ENCODE results near the gene KDM4B. TPM values are rescaled to one million over a fixed set of nuclear protein-coding genes. Genes with fewer than 3 reads are reported as not detected.
A peak's percentile ranks its signal among the peaks of the same experiment; 100 is the strongest.

The KDM4B gene
- total and polyA plus RNA-seq, 5 donors, result 18.8 to 37.5 (median 26.6) TPM

GRCh38 chr19:5125376-5125775 lies 156.5 kb downstream of the KDM4B start:
- no peak overlapping the region for H3K4me3 ChIP-seq (ENCODE audit: low read length)
- 75% methylated on average over 17 of the region's 17 CpGs for WGBS
- DNase-seq (no peak), ATAC-seq (no peak)
- H3K27ac ChIP-seq (ENCODE audit: low read length), result no peak overlapping the region
- intact Hi-C loops (cut with DNase I), result no loop called here
- no peaks in the 10 kb centered on the region for H3K27me3 ChIP-seq (ENCODE audit: control insufficient read depth, insufficient read depth)
- peaks cover 18% of the 10 kb centered on the region for H3K4me1 ChIP-seq (ENCODE audit: control insufficient read depth, insufficient read depth, low read length)
- no peaks in the 10 kb centered on the region for H3K9me3 ChIP-seq (ENCODE audit: control insufficient read depth, low read length)

DNA sequence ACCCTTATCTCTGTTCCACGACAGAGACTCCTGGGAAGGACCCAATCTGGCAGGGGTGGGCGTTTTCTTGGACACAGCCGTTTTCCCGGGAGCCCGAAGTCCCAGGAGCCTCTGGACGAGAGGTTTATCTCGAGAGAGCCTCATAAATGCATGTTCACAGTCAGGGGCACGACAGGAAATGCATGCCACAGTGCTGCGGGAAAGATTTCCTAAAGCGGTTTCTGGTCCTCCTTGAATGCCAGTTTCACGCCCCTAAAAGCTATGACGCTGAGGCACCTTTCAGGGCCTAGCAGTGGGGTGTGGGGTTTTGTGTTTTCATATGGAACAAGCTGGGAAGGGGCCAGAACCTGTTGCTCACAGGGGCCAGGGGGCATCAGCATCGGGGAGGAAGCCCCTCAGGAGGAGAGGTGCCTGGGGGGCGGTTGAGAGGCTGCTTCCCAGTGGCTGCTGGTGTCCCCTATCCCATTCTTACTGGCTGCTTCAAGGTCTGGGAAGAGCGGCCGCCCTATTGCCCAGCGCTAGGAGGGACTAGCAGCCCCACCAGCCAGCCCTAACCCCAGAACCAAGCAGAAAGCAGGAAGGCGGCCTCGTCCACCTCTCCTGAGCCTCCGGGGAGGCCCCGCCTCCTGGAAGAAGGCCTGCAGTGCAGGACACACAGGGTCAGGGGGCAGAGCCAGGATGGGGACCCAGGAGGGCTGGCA lies 157.0 kb downstream of the KDM4B start:
- DNase-seq (no peak), ATAC-seq (no peak)
- H3K27ac ChIP-seq (ENCODE audit: low read length), result no peak overlapping the region
- no peak overlapping the region for H3K4me3 ChIP-seq (ENCODE audit: low read length)
- no peaks in the 10 kb centered on the region for H3K9me3 ChIP-seq (ENCODE audit: control insufficient read depth, low read length)
- intact Hi-C loops (cut with DNase I), result no loop called here
- peaks cover 18% of the 10 kb centered on the region for H3K4me1 ChIP-seq (ENCODE audit: control insufficient read depth, insufficient read depth, low read length)
- H3K27me3 ChIP-seq (ENCODE audit: control insufficient read depth, insufficient read depth), result no peaks in the 10 kb centered on the region
- WGBS, result 48% methylated on average over 21 of the region's 21 CpGs

- WGBS, result 85% methylated on average over 26 of the region's 26 CpGs
- no peaks in the 10 kb centered on the region for H3K9me3 ChIP-seq (ENCODE audit: control insufficient read depth, low read length)
- no peaks in the 10 kb centered on the region for H3K27me3 ChIP-seq (ENCODE audit: control insufficient read depth, insufficient read depth)
- no peak for ATAC-seq
- no peak overlapping the region for H3K27ac ChIP-seq (ENCODE audit: low read length)
- H3K4me3 ChIP-seq (ENCODE audit: low read length), result no peak overlapping the region
- peaks cover 18% of the 10 kb centered on the region for H3K4me1 ChIP-seq (ENCODE audit: control insufficient read depth, insufficient read depth, low read length)
- intact Hi-C loops (cut with DNase I), result no loop called here
- DNase-seq, result no peak
Measured at GRCh38 chr19:5126498-5127223, 157.7 kb downstream of the KDM4B start.

DNA sequence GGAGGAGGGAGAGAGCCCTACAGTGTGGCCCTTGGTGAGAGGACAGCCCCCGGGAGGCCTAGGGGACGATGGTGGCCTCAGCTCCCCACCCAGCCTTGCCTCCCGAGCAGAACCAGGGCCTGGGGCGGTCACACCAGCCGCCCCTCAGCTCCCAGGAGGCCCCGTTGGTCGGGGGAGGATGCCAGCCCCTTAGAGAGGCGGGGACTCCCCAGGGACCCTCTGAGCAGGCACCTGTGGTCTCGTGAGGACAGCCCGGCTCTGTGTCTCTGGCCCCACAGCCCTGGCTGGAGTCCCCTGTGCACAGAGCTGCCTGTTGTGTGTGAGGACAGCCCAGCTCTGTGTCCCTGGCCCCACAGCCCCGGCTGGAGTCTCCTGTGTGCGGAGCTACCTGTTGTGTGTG lies 158.8 kb downstream of the KDM4B start:
- no peak for DNase-seq
- Histone ChIP-seq H3K27ac (ENCODE audit: low read length) (no peak overlapping the region), H3K4me3 (ENCODE audit: low read length) (no peak overlapping the region), H3K27me3 (ENCODE audit: control insufficient read depth, insufficient read depth) (no peaks in the 10 kb centered on the region), H3K9me3 (ENCODE audit: control insufficient read depth, low read length) (no peaks in the 10 kb centered on the region), H3K4me1 (ENCODE audit: control insufficient read depth, insufficient read depth, low read length) (peaks cover 18% of the 10 kb centered on the region)
- ATAC-seq, result peak in 1 of 2 donors; percentile 0
- WGBS, result 59% methylated on average over 12 of the region's 12 CpGs
- intact Hi-C loops (cut with DNase I), result no loop called here

GRCh38 chr19:5128251-5128935 lies 159.5 kb downstream of the KDM4B start:
- Histone ChIP-seq H3K4me1 (ENCODE audit: control insufficient read depth, insufficient read depth, low read length) (peaks cover 18% of the 10 kb centered on the region), H3K27ac (ENCODE audit: low read length) (peak overlapping the region; percentile 63), H3K9me3 (ENCODE audit: control insufficient read depth, low read length) (no peaks in the 10 kb centered on the region), H3K27me3 (ENCODE audit: control insufficient read depth, insufficient read depth) (no peaks in the 10 kb centered on the region), H3K4me3 (ENCODE audit: low read length) (no peak overlapping the region)
- intact Hi-C loops (cut with DNase I), result no loop called here
- 15% methylated on average over 25 of the region's 25 CpGs for WGBS
- peak; percentile 86 to 95 (median 94) for DNase-seq
- ATAC-seq, result peak; percentile 90 to 93

DNA sequence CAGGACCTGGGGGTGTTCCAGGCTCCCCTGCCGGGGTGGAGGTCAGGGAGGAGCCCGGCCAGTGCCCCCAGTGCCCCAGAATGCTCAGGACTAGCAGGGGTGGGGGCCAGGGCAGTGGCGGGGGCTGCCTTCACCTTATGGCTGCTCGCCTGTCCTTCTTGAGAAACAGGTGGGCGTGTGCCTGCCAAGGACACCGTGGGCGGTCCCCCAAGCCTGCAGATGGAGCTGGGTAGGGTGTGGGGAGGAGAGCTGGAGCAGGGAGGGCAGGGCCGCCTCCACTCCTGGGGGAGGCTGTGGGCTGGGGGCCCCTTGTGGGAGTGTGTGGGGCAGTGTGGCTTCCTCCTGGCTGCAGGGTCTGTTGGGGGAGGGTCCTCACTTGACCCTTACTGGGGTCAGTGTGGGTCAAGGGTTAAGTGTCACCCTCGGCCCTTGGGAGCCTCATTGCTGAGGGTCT lies 160.1 kb downstream of the KDM4B start:
- intact Hi-C loops (cut with DNase I), result no loop called here
- Histone ChIP-seq H3K4me1 (ENCODE audit: control insufficient read depth, insufficient read depth, low read length) (peaks cover 18% of the 10 kb centered on the region), H3K27ac (ENCODE audit: low read length) (peak overlapping the region; percentile 25), H3K9me3 (ENCODE audit: control insufficient read depth, low read length) (no peaks in the 10 kb centered on the region), H3K4me3 (ENCODE audit: low read length) (no peak overlapping the region), H3K27me3 (ENCODE audit: control insufficient read depth, insufficient read depth) (no peaks in the 10 kb centered on the region)
- WGBS, result 23% methylated on average over 9 of the region's 9 CpGs
- ATAC-seq (peak; percentile 61 to 77), DNase-seq (peak; percentile 72 to 89 (median 88))

DNA sequence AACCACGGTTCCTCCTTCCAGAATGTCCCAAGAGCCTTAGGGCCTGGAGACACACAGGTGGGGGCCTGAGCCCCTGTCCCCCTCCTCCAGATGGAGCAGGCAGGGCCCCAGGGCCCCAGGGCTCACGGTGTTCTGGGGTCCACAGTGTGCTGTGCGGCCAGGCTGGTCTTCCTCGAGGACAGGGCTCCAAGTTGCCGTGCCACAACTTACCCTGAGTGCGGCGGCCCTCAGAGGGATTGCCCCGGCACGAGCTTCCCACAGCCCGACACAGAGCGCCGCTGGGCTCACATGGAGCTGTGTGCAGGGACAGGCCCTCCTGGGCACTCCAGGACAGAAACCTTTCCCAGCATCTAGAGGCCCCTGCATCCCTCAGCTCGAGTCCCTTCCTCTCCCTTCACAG lies 160.8 kb downstream of the KDM4B start:
- Histone ChIP-seq H3K4me3 (ENCODE audit: low read length) (no peak overlapping the region), H3K4me1 (ENCODE audit: control insufficient read depth, insufficient read depth, low read length) (peaks cover 18% of the 10 kb centered on the region), H3K27me3 (ENCODE audit: control insufficient read depth, insufficient read depth) (no peaks in the 10 kb centered on the region), H3K9me3 (ENCODE audit: control insufficient read depth, low read length) (no peaks in the 10 kb centered on the region), H3K27ac (ENCODE audit: low read length) (no peak overlapping the region)
- intact Hi-C loops (cut with DNase I), result loop anchor here in 1 of 4 donors (10.0 kb wide), 1 partner anchor 75 kb away; no protein-coding TSS in a partner anchor
- WGBS, result 82% methylated on average over 13 of the region's 13 CpGs
- ATAC-seq, result no peak
- DNase-seq, result no peak

GRCh38 chr19:5130371-5131030 lies 161.6 kb downstream of the KDM4B start:
- intact Hi-C loops (cut with DNase I), result loop anchor here in 1 of 4 donors (10.0 kb wide), 1 partner anchor 76 kb away; no protein-coding TSS in a partner anchor
- Histone ChIP-seq H3K4me1 (ENCODE audit: control insufficient read depth, insufficient read depth, low read length) (peaks cover 18% of the 10 kb centered on the region), H3K9me3 (ENCODE audit: control insufficient read depth, low read length) (no peaks in the 10 kb centered on the region), H3K4me3 (ENCODE audit: low read length) (no peak overlapping the region), H3K27ac (ENCODE audit: low read length) (no peak overlapping the region), H3K27me3 (ENCODE audit: control insufficient read depth, insufficient read depth) (no peaks in the 10 kb centered on the region)
- DNase-seq (no peak), ATAC-seq (no peak)
- 87% methylated on average over 27 of the region's 27 CpGs for WGBS

- intact Hi-C loops (cut with DNase I), result loop anchor here in 1 of 4 donors (10.0 kb wide), 1 partner anchor 76 kb away; no protein-coding TSS in a partner anchor
- no peaks in the 10 kb centered on the region for H3K9me3 ChIP-seq (ENCODE audit: control insufficient read depth, low read length)
- DNase-seq (no peak), ATAC-seq (no peak)
- no peaks in the 10 kb centered on the region for H3K27me3 ChIP-seq (ENCODE audit: control insufficient read depth, insufficient read depth)
- H3K4me1 ChIP-seq (ENCODE audit: control insufficient read depth, insufficient read depth, low read length), result peaks cover 16% of the 10 kb centered on the region
- no peak overlapping the region for H3K27ac ChIP-seq (ENCODE audit: low read length)
- no peak overlapping the region for H3K4me3 ChIP-seq (ENCODE audit: low read length)
- 86% methylated on average over 21 of the region's 21 CpGs for WGBS
Measured at GRCh38 chr19:5131031-5131505, 162.2 kb downstream of the KDM4B start.

DNA sequence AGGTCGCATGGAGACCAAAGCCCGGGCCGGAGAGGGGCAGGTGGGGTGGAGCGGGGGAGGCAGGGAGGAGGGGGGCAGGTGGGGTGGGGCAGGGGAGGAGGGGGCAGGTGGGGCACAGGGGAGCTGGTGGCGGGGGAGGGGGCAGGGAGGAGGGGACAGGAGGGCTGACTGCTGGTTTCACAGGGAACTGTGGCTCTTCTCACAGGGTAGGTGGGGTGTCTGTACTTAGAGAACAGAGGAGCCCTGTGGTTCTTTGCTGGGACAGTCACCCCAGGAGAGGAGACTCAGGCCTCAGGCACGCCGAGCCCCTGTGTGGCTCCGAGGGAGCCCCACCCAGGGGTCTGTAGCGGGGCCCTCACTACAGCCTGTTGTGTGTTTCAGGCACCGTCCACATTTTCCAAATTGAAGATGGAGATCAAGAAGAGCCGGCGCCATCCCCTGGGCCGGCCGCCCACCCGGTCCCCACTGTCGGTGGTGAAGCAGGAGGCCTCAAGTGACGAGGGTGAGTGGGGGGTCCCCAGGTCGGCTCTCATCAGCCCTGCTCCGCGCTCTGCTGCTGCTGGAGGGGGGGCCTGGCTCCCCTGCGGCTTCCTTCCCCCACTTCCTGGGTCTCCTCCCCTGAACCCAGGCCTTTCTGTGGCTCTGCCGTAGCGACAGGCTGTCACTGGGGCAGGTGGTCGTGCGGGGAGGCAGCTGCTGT lies 162.7 kb downstream of the KDM4B start:
- no peak for ATAC-seq
- WGBS, result 85% methylated on average over 25 of the region's 25 CpGs
- Histone ChIP-seq H3K27me3 (ENCODE audit: control insufficient read depth, insufficient read depth) (no peaks in the 10 kb centered on the region), H3K4me1 (ENCODE audit: control insufficient read depth, insufficient read depth, low read length) (peaks cover 13% of the 10 kb centered on the region), H3K4me3 (ENCODE audit: low read length) (no peak overlapping the region), H3K9me3 (ENCODE audit: control insufficient read depth, low read length) (no peaks in the 10 kb centered on the region), H3K27ac (ENCODE audit: low read length) (no peak overlapping the region)
- no peak for DNase-seq
- intact Hi-C loops (cut with DNase I), result loop anchor here in 1 of 4 donors (10.0 kb wide), 1 partner anchor 77 kb away; no protein-coding TSS in a partner anchor
